AG04449 (cell line): ENCODE data around the gene TLX2.

Source experiments
- CTCF ChIA-PET: fragments of 350-600 bp; formaldehyde crosslinking; extraction: SDS; loops from one replicate; lab custom pipeline; 2021; ENCODE audit warnings: antibody characterized with exemption; lab: Yijun Ruan, JAX
- POLR2A ChIA-PET: fragments of 400-600, 350-600 bp; formaldehyde crosslinking; extraction: SDS; loops from one replicate; lab custom pipeline; 2020; ENCODE audit warnings: antibody characterized with exemption, inconsistent platforms; lab: Yijun Ruan, JAX
- DNase-seq: peaks from one replicate; pipeline ENCODE4 v3.0.0-alpha.2; 2010; ENCODE audit warnings: low read depth, low spot score
- H3K4me3 ChIP-seq: 2 replicates; pipeline ENCODE4 v1.5.1; 2011; ENCODE audit warnings: low read depth, mild to moderate bottlenecking, control low read depth, low read length
- CTCF ChIP-seq: IDR thresholded peaks from one replicate; pipeline ENCODE4 v1.5.1; 2011; ENCODE audit warnings: mild to moderate bottlenecking, moderate library complexity, low read length, control low read depth, inconsistent platforms; ENCODE audit not compliant: insufficient read depth; ENCODE audit errors: missing control alignments

Gene TLX2

GRCh38 chr2:74515981-74516633 is 1.9 kb downstream of the TLX2 start:
- TF ChIP-seq CTCF: no peak
- no peak for DNase-seq
- peak overlapping the region; percentile 8; the same call in 1 of the 2 replicates for H3K4me3 ChIP-seq
- ChIA-PET CTCF (interaction anchor here (1.9 to 2.0 kb wide), 2 partner anchors 10 to 13 kb away, joined by 4 read pairs; partner anchors contain the start of genes AUP1, DQX1 and HTRA2), POLR2A (interaction anchor here (0.6 to 0.8 kb wide), 2 partner anchors 9 to 14 kb away, joined by 3 to 5 read pairs; partner anchors contain the start of genes HTRA2 and PCGF1)

- CTCF ChIA-PET: interaction anchor here (1.9 kb wide), 1 partner anchor 13 kb away, joined by 4 read pairs; the partner anchor contains the start of genes AUP1 and HTRA2
- DNase-seq: no peak
- no peak for TF ChIP-seq CTCF
- no peak overlapping the region for H3K4me3 ChIP-seq
- POLR2A ChIA-PET: interaction anchor here (0.8 kb wide), 1 partner anchor 9 kb away, joined by 3 read pairs; the partner anchor contains the start of gene PCGF1
Observed at GRCh38 chr2:74516650-74517049, 2.4 kb downstream of the TLX2 start.

GRCh38 chr2:74522516-74522915 is 8.3 kb downstream of the TLX2 start:
- TF ChIP-seq CTCF: no peak
- CTCF ChIA-PET: interaction anchor here (0.7 to 1.1 kb wide), 4 partner anchors 9 to 65 kb away, joined by 3 to 4 read pairs (median 3); no protein-coding TSS in a partner anchor
- no peak overlapping the region for H3K4me3 ChIP-seq
- DNase-seq: no peak
- POLR2A ChIA-PET: no interaction called here

- DNase-seq: no peak
- CTCF ChIA-PET: no interaction called here
- POLR2A ChIA-PET: no interaction called here
- TF ChIP-seq CTCF: no peak
- H3K4me3 ChIP-seq: no peak overlapping the region
Observed at GRCh38 chr2:74524005-74524404, 9.8 kb downstream of the TLX2 start.

GRCh38 chr2:74524955-74525716 is 10.9 kb downstream of the TLX2 start:
- no peak for DNase-seq
- ChIA-PET POLR2A (no interaction called here), CTCF (interaction anchor here (1.4 kb wide), 1 partner anchor 61 kb away, joined by 6 read pairs; no protein-coding TSS in a partner anchor)
- H3K4me3 ChIP-seq: no peak overlapping the region
- TF ChIP-seq CTCF: no peak
